T-helper 2 cell (primary cell): ENCODE data around the gene SHH.
"Not testable (repeated sequence)": the region's sequence is repeated elsewhere in the genome, so short reads cannot be mapped to it uniquely, and the experiment has no call there.

ENCODE experiments used
- DNase-seq, 5 experiments: peaks; one replicate each; pipeline versions ENCODE4 v3.0.0 to v3.0.0-alpha.2; 2012 to 2022

The SHH gene

DNA sequence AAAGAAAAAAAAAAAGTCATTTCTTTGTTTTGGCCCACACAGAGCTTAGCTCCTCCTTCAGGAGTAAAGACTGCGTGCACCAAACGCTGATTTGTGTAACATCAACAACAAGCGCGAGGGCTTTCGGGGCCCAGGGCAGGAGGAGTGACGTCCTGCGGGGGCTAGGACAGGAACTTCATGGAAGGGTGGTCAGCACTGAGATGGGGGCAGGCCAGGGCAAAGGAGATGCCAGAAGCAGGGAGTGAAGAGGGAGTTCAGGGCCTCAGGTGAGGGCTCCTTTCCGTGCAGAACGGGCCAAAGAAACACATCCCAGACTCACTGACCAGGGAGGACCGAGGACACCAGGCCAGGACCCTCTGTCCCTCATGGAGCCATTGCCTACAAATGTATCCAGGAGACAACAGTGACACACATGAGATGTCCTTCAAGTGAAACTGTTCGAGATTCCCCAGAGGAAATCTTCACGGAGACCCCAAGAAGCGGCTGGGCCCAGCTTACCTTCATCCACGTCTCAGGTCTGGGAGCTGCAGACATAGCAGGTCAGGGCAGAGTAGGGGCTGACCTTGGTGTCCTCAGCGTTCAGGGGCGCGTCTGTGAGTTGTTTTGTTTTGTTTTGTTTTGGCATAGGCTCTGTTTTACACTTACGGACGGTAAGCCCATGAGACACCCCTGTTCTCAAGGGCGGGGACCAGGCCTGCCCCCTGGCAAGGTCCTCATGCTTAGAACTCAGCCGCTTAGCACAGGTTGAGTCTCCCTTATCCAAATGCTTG is 30.4 kb upstream of the SHH start:
- no peak for DNase-seq

DNA sequence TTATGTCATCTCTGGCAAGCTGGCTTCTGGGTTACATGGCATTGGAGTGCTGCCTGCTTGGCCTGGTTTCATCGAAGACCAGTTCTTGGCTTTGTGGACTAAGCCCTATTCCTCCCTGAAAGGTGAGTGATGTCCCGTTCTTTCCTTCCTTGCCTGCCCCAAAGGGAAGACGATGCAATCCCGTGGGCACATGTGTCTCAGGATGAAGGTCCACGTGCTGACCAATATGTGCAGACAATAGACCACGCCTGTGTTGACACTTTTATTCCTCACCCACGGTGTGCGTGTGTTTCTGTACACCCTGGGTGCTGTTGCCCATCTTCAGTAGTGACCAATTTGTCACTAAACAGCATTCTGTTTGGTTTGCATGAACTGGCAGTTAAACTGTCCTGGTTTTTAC is 28.6 kb upstream of the SHH start:
- no peak for DNase-seq

DNA sequence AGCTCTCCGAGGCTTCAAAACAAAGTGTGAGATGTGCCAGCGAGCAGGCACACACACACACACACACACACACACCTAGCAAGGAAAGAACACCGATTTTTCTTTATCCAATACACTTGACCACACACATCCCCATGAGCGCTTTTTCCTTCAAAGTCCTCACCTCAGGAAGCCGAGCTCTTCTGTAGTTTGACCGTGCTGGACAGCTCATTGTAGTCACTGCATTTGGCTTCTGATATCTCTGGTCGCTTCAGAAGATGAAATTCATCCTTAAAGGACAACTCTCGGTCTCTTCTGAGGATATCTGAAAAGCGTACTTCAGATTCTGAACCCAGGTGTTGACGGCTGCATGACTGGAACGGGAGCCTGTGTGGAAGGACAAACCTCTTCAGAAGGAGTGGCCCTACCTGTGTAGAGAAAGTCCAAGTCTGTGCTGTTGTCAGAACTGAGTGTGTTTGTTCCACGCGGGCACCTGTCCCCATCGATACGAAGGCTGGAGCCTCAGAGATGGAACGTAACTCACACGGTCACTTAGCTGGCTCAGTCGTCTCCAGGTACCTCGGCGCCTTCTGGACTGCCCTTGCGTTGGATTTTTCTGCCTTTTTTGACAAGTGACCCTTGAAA is 28.1 kb upstream of the SHH start:
- DNase-seq: no peak

DNA sequence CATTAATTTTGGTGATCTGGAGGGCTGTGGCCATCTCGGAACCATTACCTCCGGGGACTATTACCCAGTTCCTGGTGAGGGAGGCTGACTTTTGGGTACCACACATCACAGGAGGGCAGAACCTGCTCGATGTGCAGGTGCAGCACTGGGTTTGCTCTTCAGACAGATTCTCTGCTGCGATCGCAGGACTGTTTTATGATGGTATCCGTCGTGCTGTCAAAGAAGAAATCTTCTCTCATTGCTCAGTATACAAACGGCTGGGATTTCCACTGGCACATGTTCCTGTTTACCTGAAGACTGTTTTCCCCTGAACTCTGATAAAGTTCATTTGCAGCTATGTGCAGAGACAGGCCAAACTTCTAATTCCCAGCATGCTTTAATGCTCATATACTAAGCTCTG is 27.2 kb upstream of the SHH start:
- DNase-seq: no peak

DNA sequence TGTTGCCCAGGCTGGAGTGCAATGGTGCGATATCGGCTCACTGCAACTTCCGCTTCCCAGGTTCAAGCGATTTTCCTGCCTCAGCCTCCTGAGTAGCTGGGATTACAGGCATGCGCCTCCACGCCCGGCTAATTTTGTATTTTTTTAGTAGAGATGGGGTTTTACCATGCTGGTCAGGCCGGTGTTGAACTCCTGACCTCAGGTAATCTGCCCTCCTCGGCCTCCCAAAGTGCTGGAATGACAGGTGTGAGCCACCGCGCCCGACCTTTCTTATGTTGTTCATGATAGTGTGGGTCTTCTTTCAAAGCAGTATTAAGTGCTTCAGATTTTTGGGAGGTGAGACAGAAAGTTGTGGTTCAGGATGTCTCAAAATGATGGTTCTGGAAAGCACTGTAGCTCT is 26.0 kb upstream of the SHH start:
- DNase-seq: not testable (repeated sequence)

DNA sequence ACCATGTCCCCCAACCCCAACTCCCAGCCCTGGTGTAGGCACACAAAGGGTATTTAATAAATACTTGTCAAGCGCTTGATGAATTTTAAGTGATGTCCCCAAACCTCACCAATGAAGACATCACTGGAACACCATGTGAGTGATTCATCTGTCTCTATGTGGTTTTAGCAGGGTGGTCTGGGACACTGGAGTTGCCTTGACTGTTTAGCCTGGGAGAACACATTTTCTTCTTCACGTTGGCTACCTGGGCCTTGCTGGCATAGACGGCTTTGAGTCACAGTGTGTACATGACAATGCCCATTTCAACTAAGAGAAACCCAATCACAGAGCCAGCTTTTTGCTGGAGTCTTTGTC is 24.8 kb upstream of the SHH start:
- no peak for DNase-seq

DNA sequence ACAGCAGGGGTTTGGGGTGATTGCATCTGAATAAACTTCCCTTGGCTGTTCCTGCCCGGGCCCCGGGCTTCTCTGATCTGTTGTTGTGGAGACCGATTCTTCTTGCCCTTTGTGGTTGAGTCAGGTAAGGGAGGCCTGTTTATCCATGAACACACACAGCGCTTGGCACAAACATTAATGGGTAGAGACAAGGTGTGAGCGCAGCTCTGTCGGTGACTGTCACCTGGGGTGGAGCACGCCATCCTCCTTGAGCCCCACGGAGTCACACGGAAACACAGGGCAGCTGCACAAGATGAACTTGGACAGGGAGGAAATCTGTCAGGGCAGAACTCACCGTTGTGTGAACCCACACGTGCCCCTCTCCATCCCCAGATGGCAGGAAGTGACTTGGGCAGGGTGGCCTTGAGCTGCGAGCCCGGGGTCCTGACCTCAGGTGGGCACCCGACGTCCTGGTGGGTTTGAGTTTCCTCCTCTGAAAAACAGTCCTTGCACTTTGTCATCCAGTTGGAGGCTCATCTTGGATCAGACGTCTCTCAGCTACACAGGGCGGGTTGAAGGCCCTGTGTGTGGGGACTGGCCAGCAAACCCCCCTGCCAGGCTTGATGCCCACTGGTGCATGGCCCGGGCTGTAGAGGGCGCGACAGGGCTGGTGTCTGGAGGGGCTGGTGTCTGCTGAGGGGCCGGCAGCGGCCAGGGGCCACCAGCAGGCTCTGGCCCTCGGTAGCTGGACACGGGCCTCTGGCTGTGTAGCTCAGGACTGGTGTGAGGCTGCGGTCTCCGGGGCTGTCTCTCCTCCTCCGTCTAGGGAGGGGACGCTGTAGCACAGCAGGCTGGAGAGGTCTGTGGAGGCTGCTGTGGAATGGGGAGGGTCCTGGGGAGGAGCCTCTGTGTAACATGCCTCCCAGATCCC is 24.2 kb upstream of the SHH start:
- no peak for DNase-seq

DNA sequence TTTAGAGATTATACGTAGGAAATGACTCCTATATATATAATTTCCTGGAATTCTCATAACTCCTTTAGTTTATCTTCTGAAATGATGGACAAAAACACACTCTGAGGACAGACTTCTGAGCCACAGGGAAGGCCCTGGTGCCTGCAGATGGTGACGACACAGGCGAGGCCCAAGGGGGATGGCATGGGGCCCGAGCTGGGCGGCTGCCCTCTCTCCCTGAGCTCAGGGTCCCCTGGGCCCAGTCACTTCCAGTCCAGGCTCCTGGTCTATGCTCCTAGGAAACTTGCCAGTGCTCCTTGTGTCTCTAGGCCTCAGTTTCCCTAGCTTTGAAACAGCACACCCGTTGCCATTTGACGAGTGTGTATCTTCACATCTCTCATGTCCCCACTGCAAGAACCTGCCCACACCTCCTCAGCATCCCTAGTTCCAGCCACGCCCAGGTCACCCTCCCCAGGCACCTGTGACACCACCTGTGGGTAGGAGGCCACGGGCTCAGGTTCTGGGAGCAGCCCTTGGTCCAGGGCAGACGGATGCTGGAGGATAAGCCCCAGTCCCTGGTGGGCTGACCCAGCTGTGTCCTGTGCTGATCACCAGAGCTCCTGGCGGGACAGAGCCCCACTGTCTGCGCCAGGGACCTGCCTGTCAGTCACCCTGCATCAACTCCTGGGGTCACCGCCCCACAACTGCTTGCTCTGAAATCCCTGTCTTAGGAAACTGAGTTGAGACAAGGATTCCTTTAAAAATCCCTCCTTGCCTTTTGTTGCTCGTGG is 23.4 kb upstream of the SHH start:
- DNase-seq: no peak

DNA sequence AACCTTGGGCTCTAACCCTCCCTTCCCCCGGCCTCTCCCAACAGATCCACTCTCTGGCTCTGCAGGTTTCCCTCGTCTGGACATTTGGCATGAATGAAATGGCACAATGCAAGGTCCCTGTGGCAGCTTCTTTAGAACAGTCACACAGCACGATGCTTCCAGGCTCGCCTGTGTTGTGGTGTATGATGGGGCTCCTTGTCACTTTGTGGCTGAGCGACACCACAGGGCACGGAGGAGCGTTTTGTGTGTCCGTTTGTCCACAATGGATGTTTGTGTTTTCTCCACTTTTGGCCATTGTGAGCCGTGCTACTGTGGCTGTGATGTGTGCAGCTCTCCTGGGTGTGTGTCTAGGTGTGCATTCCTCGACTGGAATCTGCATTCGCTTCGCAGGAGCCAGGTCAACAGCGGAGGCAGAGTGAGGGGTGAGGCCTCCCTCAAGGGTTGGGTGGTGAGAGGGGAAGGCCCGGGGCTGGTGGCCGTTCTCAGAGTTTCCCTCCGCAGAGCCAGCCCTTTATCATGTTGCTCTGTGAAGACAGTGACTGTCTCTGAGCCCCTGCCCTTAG is 22.3 kb upstream of the SHH start:
- no peak for DNase-seq

DNA sequence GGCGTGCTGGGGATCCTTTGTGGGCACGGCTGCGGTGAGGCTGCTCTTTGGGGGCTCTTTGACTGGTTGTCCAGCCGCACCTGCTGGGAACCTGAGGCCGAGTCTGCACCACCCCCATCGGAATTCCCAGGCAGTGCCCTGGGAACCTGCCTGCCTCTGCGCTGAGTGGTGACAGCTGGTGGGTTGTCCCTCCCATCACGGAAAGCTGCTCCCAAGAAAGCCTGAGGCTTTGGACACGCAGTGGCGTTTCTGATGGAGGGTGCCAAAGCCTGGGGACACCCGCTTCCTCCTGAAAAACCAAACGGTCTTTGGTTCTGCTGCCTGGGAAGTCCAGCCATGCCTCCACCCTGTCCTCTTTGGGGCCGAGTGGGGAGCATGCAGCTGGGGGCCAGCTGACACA is 21.4 kb upstream of the SHH start:
- DNase-seq: no peak

DNA sequence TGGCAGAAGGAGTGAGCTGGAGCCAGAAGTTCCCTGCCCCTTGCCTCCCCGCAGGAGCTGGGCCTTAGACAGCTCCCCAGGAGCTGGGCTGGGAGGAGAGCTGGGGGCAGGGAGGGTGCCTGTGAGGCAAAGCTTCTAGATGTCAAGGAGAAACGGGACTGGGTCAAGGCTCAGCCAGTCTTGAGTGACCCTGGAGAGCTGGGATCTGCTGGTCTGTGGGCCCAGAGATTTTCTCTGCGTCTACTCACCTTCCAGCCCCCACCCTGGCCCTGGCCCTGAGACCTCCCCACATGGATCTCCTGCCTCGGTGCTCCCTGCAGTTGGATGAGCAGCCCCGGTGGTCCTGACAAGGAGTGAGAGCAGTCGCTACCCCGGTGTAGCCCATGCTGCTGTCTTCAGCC is 20.3 kb upstream of the SHH start:
- no peak for DNase-seq

DNA sequence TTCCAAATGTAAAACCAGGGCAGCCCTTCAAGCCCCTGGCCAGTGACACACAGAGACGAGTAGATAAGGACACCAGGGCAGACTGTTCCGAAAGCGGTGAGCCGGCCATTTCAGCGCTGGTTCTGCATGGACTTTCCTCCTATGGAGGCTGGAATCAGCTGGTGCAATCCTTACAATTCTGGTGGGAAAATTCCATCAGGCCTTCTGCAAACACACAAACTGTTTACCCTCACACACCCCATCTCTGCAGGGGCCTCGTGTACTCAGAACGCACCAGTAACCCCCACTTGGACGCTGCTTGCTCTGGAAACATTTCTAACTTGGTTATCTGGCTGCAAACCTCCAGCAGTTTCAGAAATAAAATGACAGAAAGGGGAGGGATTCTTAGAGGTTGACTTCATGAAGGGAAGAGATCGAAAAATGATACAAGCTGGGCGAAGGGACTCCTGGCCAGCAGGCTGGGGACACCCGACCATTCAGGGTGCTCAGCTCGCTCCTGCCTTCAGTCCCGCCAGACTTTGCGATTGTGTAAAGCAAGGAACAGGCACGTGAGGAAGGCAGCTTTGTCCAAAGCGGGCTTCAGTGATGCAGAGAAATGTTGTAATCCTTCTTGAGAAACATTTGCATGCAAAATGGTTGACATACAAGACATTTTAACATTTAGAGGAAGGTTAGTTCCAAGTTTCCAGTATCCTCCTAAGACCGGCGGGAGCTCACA is 19.7 kb upstream of the SHH start:
- DNase-seq: no peak

DNA sequence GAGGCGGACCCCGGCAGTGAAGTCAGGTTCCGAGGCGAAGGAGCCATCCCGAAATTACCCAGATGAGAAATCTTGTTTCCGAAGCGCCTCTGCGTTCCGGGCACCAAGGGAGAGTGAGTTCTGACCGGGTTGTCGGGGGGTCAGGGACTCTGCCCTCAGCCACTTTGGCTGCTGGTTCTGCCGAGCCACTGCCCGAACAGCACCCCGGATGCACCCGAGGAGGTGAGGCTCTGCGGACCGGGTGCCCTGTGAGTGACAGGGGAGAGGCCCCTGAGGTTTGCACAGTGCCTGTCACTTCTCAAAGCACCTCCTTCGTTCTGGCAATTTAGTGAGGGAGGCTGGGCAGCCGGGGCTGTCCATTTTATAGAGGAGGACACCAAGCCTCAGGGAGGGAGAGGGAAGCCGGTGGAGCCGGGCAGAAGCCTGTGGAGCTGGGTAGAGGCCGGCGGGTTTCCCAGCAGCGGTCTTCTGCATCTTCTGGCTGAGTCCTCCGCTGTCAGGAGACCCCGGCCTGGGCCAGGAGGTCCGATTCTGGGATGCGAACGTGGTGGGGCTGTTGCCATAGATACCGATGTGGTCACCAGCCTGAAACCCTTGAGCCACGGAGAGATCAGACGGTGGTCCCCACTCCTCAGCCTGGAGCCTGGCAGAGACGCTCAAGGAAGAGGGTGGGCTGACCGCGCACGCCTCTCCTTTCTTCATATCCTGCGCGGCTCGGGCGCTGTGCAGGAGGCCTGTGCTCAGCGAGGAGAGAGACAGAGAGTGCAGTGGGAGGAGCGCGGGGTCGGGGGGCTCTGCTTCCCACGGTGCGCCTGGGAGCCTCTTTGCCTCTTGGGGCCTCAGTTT is 18.9 kb upstream of the SHH start:
- DNase-seq: no peak

DNA sequence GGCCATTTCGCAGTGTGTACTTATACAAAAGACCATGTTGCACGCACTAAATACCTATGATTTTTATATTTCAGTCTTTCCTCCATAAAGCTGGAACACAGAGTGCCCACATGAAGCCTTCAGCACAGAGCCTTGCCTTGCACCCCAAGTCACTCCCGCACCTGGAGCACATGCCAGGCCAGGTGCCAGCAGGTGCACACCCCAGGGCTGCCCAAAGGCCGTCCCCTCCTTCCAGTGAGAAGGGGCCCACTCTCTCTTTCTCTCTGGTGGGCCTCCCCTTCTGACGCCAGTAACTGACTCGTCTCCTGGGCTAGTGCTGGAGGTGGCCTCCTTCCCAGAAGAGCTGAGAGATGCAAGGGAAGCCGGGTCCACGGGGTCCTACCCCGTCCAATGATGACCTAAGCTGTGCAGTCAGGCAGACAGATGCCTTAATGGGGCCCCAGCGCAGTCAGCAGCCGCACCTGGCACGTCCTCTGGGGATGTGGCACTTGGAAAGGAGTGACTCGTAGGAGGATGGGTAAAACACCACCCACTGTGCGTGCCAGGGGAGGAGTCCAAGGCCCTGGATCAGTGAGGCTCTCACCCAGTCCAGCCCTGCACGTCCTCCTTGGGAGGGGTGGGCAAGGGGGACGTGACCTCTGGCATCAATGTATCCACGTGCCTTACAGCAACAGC is 17.7 kb upstream of the SHH start:
- no peak for DNase-seq

DNA sequence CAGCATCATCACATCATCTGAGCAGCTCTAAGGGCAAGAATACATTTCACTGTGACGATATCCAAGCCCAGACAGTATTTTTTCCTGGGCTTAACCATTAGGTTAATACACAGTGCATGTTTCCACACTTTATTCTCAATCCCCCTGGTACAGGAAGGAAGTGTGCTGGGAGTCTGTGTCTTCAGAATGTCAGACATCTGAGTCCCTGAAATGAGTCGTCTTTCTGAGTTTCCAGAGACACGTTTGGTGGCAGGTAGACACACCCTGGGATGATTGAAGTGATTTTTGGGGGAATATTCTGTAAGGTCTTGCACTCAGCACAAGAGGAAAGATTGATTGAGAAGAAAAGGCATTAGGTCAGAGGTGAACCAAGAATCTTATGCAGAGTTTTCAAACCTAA is 13.1 kb upstream of the SHH start:
- no peak for DNase-seq

DNA sequence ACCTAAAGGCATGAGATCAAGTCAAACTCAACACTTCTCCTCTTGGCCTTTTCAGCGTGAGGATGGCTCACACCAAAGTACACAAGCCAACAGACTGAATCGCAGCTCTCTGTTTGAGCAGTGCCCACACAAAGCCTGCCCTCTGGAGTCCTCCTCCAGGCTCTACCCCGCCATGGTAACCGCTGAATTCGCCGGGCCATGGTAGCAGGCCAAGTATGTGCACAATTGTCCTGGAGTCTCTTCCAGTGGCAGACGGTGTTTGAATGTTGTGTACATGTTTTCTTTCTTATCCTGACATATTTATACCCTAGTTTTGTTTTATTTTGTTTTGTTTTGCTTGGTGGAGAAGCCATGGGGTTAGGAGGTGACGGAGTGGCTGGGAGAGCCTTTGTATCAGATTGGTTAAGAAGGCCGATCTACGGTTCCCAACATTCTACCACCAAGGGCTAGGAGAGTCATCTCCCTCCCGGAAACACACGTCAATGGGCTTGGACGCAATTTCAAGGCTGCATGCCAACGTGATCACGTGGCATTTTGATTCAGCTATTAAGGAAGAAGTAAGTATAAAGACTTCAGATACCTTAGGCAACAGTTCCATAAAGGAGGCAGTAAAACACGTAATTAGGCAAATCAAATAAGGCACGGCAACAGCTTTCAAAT is 12.1 kb upstream of the SHH start:
- DNase-seq: no peak

DNA sequence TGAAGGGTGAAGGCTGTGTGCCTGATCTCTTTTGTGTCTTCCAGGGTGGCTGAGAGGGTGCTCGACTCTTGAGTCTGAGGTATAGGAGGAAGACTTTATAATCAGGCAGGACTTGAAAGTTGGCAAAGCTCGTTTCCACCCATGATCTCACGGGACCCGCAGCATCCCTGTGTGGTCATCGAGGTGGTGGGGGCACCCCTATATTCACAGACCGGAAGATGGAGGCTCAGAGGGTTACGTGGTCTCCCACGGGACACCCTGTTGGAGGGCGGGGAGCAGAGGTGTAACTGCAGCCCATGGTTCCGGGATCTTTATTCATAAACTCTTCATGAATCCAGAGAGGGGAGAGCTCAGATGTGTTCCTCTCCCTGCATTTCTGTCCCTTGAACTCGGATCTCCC is 9.6 kb upstream of the SHH start:
- DNase-seq: no peak

DNA sequence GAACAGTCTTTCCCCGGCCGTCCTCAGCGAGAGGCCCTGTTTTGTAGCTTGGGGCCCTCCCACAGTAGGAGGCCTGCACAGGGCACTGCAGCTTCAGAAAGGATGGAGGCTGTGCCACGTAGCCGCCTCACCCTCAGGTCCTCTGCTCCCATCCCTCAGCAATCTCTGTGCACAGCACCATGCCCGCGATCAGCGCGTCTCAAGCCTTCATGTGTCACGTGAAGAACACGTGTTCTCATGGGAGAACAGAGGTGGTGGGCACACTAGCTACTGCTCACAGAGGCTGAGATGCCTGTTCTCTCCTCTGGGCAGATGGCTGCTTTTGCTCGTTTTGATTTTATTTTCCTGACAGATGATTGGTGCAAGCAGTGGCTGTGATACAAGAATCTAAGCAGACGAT is 8.5 kb upstream of the SHH start:
- DNase-seq: no peak

DNA sequence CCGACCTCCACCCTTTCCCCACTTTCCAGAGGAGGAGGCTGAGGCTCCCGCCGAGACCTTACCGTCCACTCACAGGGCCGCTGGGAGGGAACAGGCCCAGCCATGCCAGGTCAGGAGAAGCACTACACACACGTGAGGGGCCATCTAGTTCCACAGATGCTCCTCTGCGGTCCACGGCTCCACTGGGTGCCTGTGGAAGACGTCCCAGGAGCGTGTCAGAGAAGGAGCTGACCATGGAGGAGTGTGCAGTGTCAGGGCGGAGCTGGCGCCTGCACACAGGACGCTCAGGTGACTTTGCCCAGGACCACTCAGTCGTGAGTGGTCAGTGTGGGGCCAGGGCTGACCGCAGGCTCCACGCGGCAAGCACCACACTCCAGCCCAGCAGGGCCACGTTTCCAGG is 8.0 kb upstream of the SHH start:
- DNase-seq: no peak

DNA sequence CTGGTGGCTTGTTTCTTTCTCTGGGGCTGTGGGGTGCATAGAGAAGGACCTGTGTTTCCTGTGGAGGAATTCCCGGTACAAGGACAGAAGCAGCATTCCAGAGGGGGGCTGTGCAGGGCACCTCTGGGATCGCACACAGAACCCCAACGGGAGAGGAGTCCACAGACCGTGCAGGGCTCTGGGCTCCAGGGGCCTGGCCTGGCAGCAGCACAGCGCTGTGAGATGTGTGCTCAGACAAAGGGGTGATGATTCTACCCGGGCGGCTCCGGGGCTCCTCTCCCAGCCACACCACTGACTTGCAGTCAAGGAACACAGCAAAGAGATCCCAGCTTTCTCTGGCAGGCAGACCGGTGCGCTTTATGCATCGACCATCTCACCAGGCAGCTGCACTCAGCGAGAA is 6.9 kb upstream of the SHH start:
- no peak for DNase-seq
